Neural progenitor cell (in vitro differentiated cells): ENCODE results near the gene UNC45B. TPM values are rescaled to one million over a fixed set of nuclear protein-coding genes. Genes with fewer than 3 reads are reported as not detected.
A peak's percentile ranks its signal among the peaks of the same experiment; 100 is the strongest.

Experiments
- DNase-seq: peaks from one replicate; pipeline ENCODE4 v3.0.0-alpha.2; 2016; ENCODE audit warnings: low spot score
- H2AFZ ChIP-seq: fragments of 200-600 bp; sonication (generic); replicated peaks from 2 replicates; pipeline ENCODE4 v1.6.1; 2016; ENCODE audit warnings: antibody characterized with exemption
- H3F3A ChIP-seq: fragments of 200-600 bp; sonication (generic); 2 replicates; pipeline ENCODE4 v1.6.1; 2016; ENCODE audit warnings: antibody characterized with exemption, low read depth
- H3K27ac ChIP-seq: fragments of 200-600 bp; sonication (generic); 2 replicates; pipeline ENCODE4 v1.5.1; 2016; ENCODE audit warnings: mild to moderate bottlenecking
- H3K27me3 ChIP-seq: fragments of 200-600 bp; sonication (generic); 2 replicates; pipeline ENCODE4 v1.6.1; 2016; ENCODE audit warnings: mild to moderate bottlenecking, moderate library complexity
- H3K36me3 ChIP-seq: fragments of 200-600 bp; sonication (generic); 2 replicates; pipeline ENCODE4 v1.5.1; 2016
- H3K4me1 ChIP-seq: fragments of 200-600 bp; sonication (generic); 2 replicates; pipeline ENCODE4 v1.6.1; 2016; ENCODE audit warnings: mixed run types
- H3K4me2 ChIP-seq: fragments of 200-600 bp; sonication (generic); 2 replicates; pipeline ENCODE4 v1.6.1; 2016
- H3K4me3 ChIP-seq: fragments of 200-600 bp; sonication (generic); 2 replicates; pipeline ENCODE4 v1.5.1; 2016
- H3K79me2 ChIP-seq: fragments of 200-600 bp; sonication (generic); 2 replicates; pipeline ENCODE4 v1.6.1; 2016; ENCODE audit warnings: low read depth
- H3K9ac ChIP-seq: fragments of 200-600 bp; sonication (generic); 2 replicates; pipeline ENCODE4 v1.6.1; 2016
- H3K9me3 ChIP-seq: fragments of 200-600 bp; sonication (generic); 2 replicates; pipeline ENCODE4 v1.5.1; 2016; ENCODE audit warnings: low read depth
- H4K20me1 ChIP-seq: fragments of 200-600 bp; sonication (generic); 2 replicates; pipeline ENCODE4 v1.6.1; 2016; ENCODE audit warnings: low read depth
- H3K27ac Mint-ChIP-seq: 3 replicates; pipeline ENCODE4 v1.8.0; 2021; ENCODE audit warnings: mixed read lengths
- H3K27me3 Mint-ChIP-seq: 2 replicates; pipeline ENCODE4 v1.8.0; 2022; ENCODE audit warnings: low read depth, mild to moderate bottlenecking, inconsistent platforms, moderate library complexity, mixed read lengths; ENCODE audit not compliant: insufficient read depth
- H3K36me3 Mint-ChIP-seq: 3 replicates; pipeline ENCODE4 v1.8.0; 2021; ENCODE audit warnings: mixed read lengths
- H3K4me1 Mint-ChIP-seq: 3 replicates; pipeline ENCODE4 v1.8.0; 2021; ENCODE audit warnings: mixed read lengths
- H3K4me3 Mint-ChIP-seq: 3 replicates; pipeline ENCODE4 v1.8.0; 2021; ENCODE audit warnings: mild to moderate bottlenecking, moderate library complexity, mixed read lengths
- H3K9me3 Mint-ChIP-seq: 3 replicates; pipeline ENCODE4 v1.8.0; 2020; ENCODE audit warnings: mixed read lengths
- EZH2 ChIP-seq: fragments of 200-600 bp; sonication (generic); IDR thresholded peaks from 2 replicates; pipeline ENCODE4 v1.6.1; 2017; ENCODE audit warnings: antibody characterized with exemption, mild to moderate bottlenecking, moderate library complexity
- EZH2phosphoT487 ChIP-seq: fragments of 200-600 bp; sonication (generic); IDR thresholded peaks from 2 replicates; pipeline ENCODE4 v1.6.1; 2017; ENCODE audit warnings: antibody characterized with exemption
- total RNA-seq: library from RNA; depleted of rRNA; stranded (reverse); fragments of >200 nt; gene quantifications from 2 replicates; pipeline ENCODE4 v1.2.3, GENCODE V29; 2015; ENCODE audit warnings: low replicate concordance
- TF ChIP-seq, protein P1 (sequence below): fragments of 200-600 bp; sonication (generic); IDR thresholded peaks from 2 replicates; pipeline ENCODE4 v1.5.1; 2017; ENCODE audit warnings: antibody characterized with exemption, mild to moderate bottlenecking

The UNC45B gene
- total RNA-seq, 1 donor from 2014 or later = not detected

DNA sequence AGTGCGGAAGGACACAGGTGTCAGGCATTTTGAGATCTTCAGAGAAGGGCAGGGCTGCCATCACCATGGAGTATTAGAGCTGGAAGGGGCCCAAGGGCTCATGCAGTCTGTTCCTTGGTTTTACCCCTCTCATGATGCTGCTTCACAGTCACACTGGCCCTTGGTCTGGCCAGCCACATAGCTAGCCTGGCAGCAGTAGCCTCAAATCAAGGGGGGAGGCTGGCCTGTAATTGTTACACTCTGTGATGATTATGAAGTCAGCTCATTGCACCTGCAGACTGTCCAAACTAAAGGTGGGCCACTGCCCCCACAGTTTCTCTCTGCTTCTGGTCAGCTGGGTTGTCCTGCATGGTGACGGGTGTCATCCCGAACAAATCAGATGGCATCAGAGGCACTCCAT is 26.3 kb upstream of the UNC45B start, which contains the start of gene FNDC8:
Gene FNDC8, plus strand, starts transcription at position 301 of the 400 bp plus-strand sequence. Its CDS starts 79 bp downstream, at position 380.
- Histone ChIP-seq H2AFZ (no peak within 1 kb of the TSS), H3K27ac (no peak within 1 kb of the TSS), H3K4me2 (no peak within 1 kb of the TSS), H3K27me3 (peaks cover 19% of the 10 kb centered on the region), H4K20me1 (no peaks in the 10 kb centered on the region), H3F3A (no peaks in the 10 kb centered on the region), H3K4me3 (no peak within 1 kb of the TSS), H3K9me3 (no peaks in the 10 kb centered on the region), H3K9ac (no peak within 1 kb of the TSS), H3K4me1 (no peaks in the 10 kb centered on the region), H3K79me2 (no peaks in the 10 kb centered on the region), H3K36me3 (no peaks in the 10 kb centered on the region)
- no peak for DNase-seq
- Mint-ChIP-seq H3K9me3 (no peaks in the 10 kb centered on the region), H3K4me3 (peak within 1 kb of the TSS; percentile 27), H3K36me3 (peaks cover 11% of the 10 kb centered on the region), H3K4me1 (peaks cover 14% of the 10 kb centered on the region), H3K27me3 (peaks cover 11% of the 10 kb centered on the region), H3K27ac (no peak within 1 kb of the TSS)
- TF ChIP-seq, protein P1, sequence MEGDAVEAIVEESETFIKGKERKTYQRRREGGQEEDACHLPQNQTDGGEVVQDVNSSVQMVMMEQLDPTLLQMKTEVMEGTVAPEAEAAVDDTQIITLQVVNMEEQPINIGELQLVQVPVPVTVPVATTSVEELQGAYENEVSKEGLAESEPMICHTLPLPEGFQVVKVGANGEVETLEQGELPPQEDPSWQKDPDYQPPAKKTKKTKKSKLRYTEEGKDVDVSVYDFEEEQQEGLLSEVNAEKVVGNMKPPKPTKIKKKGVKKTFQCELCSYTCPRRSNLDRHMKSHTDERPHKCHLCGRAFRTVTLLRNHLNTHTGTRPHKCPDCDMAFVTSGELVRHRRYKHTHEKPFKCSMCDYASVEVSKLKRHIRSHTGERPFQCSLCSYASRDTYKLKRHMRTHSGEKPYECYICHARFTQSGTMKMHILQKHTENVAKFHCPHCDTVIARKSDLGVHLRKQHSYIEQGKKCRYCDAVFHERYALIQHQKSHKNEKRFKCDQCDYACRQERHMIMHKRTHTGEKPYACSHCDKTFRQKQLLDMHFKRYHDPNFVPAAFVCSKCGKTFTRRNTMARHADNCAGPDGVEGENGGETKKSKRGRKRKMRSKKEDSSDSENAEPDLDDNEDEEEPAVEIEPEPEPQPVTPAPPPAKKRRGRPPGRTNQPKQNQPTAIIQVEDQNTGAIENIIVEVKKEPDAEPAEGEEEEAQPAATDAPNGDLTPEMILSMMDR = no peak
- TF ChIP-seq EZH2 = no peak
- no peak for TF ChIP-seq EZH2phosphoT487

DNA sequence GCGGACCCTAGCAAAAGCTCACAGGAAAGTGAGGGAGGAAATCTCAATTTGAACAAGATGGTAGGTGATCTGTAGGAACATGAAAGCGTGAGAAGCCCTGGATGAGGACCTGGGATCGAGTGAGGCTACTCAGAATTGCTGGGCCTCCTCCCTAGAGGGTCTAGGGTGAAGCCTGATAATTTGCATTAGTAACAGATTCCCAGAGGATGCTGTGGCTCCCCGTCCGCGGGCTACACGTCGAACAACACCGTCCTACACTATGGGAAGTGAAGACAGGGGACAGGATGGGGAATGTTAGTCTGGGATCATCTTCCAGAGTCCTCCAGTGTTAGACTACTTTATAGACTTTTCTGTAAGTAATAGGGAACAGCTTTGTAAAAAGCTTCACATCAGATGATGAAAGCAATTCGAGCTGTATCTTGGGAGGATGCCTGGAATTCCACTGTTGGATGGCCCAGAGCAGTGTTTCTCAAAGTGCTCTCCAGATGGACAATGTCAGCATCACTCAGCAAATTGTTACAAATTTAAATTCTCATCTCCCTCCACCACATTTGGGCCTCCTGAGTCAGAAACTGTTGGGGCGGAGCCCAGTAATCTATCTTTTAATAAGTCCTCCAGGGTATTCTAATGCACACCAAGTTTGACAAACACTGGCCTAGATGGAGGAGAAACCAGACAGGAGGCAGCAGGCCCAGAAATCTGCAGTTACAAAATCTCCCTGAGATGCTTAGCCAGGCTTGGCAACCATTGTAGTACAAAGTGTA is 19.7 kb upstream of the UNC45B start:
- no peak for DNase-seq
- TF ChIP-seq, protein P1 = no peak
- TF ChIP-seq EZH2phosphoT487 (no peak), EZH2 (no peak)
- no peaks in the 10 kb centered on the region for H3K36me3 ChIP-seq

DNA sequence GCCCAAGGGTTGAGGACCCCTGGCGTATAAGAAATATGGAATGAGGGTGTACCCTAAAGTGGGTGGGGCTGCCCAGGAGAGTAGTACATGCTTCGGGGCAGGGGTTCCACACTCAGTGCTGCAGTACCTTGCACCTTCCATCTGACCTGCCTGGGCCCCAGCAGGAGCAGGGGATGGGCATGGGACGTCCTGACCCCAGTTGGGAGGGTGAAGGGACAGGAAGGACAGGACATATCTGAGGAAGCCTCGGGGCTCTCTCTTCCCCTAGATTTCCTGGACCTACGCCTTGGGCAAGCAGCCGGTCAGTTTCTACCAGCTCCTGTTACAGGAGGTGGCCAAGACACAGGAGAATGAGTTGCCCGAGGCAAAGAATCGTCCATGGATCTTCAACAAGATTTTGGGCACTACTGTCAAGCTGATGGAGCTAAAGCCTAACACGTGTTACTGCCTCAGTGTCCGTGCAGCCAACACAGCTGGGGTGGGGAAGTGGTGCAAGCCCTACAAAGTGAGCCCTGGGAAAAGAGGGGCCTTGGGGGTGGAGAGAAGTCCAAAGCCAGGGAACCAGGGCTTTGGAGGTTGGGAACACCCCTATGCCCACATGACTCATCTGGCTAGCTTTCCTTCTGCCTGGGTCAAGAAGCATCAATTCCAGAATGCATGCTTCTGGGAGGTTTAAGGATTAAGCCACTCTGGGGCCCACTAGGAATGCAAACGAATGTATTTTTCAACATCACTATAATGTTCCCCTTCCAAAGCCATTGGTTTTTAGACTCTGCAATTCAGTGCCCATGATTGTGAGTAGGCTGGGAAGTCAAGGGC is 18.3 kb upstream of the UNC45B start:
- Histone ChIP-seq H3F3A (no peaks in the 10 kb centered on the region), H2AFZ (no peak overlapping the region), H3K4me3 (no peak overlapping the region), H3K79me2 (no peaks in the 10 kb centered on the region), H3K36me3 (no peaks in the 10 kb centered on the region), H3K9ac (no peak overlapping the region), H3K27ac (no peak overlapping the region), H3K9me3 (no peaks in the 10 kb centered on the region), H3K27me3 (no peaks in the 10 kb centered on the region), H3K4me2 (no peak overlapping the region), H3K4me1 (no peaks in the 10 kb centered on the region), H4K20me1 (no peaks in the 10 kb centered on the region)
- Mint-ChIP-seq H3K36me3 (peaks cover 15% of the 10 kb centered on the region), H3K27me3 (peaks cover 3% of the 10 kb centered on the region), H3K4me1 (no peaks in the 10 kb centered on the region), H3K9me3 (no peaks in the 10 kb centered on the region), H3K4me3 (no peak overlapping the region), H3K27ac (no peak overlapping the region)
- TF ChIP-seq, protein P1 = no peak
- no peak for TF ChIP-seq EZH2phosphoT487
- no peak for TF ChIP-seq EZH2
- no peak for DNase-seq

More for the DNA sequence above, 19.7 kb upstream of the UNC45B start:
- no peak overlapping the region for H3K27ac Mint-ChIP-seq
- no peaks in the 10 kb centered on the region for H3K9me3 Mint-ChIP-seq
- peaks cover 2% of the 10 kb centered on the region for H3K27me3 Mint-ChIP-seq
- Histone ChIP-seq H3K27me3 (no peaks in the 10 kb centered on the region), H3F3A (no peaks in the 10 kb centered on the region), H3K27ac (no peak overlapping the region), H3K9ac (no peak overlapping the region), H3K4me3 (no peak overlapping the region), H3K4me2 (no peak overlapping the region), H3K79me2 (no peaks in the 10 kb centered on the region), H4K20me1 (no peaks in the 10 kb centered on the region), H3K4me1 (no peaks in the 10 kb centered on the region), H2AFZ (no peak overlapping the region), H3K9me3 (no peaks in the 10 kb centered on the region)
- H3K4me3 Mint-ChIP-seq = no peak overlapping the region
- no peaks in the 10 kb centered on the region for H3K4me1 Mint-ChIP-seq
- H3K36me3 Mint-ChIP-seq = peaks cover 6% of the 10 kb centered on the region
